Calu3 (cell line): ENCODE results near the gene RHBG. TPM values are rescaled to one million over a fixed set of nuclear protein-coding genes. Genes with fewer than 3 reads are reported as not detected.

ENCODE experiments used
- BruUV-seq: library from RNA; stranded (reverse); fragments of 400-500 nt; replicated peaks from 2 replicates; lab custom pipeline; 2021; lab: Mats Ljungman, UMichigan
- CTCF ChIA-PET: fragments of 300-600 bp; sonication (Branson Sonifier 250); formaldehyde crosslinking; loops from one replicate; lab custom pipeline; 2022; ENCODE audit warnings: antibody characterized with exemption; lab: Charles Lee
- DNase-seq: peaks from one replicate; pipeline ENCODE4 v3.0.0; 2022
- H3K27ac Mint-ChIP-seq: one replicate; pipeline ENCODE4 v1.8.0; 2022; ENCODE audit warnings: mixed read lengths; ENCODE audit not compliant: unreplicated experiment
- H3K27me3 Mint-ChIP-seq: one replicate; pipeline ENCODE4 v1.8.0; 2022; ENCODE audit warnings: mixed read lengths; ENCODE audit not compliant: unreplicated experiment
- H3K36me3 Mint-ChIP-seq: one replicate; pipeline ENCODE4 v1.8.0; 2022; ENCODE audit warnings: mild to moderate bottlenecking, moderate library complexity, mixed read lengths; ENCODE audit not compliant: insufficient read depth, unreplicated experiment
- H3K4me1 Mint-ChIP-seq: one replicate; pipeline ENCODE4 v1.8.0; 2022; ENCODE audit warnings: mild to moderate bottlenecking, low read depth, mixed read lengths; ENCODE audit not compliant: unreplicated experiment
- H3K4me3 Mint-ChIP-seq: one replicate; pipeline ENCODE4 v1.8.0; 2022; ENCODE audit warnings: mild to moderate bottlenecking, low read depth, moderate library complexity, mixed read lengths; ENCODE audit not compliant: unreplicated experiment
- H3K9me3 Mint-ChIP-seq: one replicate; pipeline ENCODE4 v1.8.0; 2022; ENCODE audit warnings: low read depth, mixed read lengths; ENCODE audit not compliant: unreplicated experiment
- intact Hi-C: fragments of 100-400 bp; cut with micrococcal nuclease; formaldehyde crosslinking; loops from one replicate; pipeline ENCODE4 v1.10.0; 2022; ENCODE audit not compliant: unreplicated experiment
- total RNA-seq: library from RNA; stranded (reverse); gene quantifications from 2 replicates; pipeline ENCODE4 v1.2.3, GENCODE V29; 2022
- TF ChIP-seq, protein P1 (sequence below): fragments of 200-600 bp; IDR thresholded peaks from one replicate; pipeline ENCODE4 v1.8.0; 2022; ENCODE audit warnings: antibody characterized with exemption; ENCODE audit not compliant: unreplicated experiment

Gene RHBG
- total RNA-seq, 1 experiment from 2014 or later = 0.26 TPM

DNA sequence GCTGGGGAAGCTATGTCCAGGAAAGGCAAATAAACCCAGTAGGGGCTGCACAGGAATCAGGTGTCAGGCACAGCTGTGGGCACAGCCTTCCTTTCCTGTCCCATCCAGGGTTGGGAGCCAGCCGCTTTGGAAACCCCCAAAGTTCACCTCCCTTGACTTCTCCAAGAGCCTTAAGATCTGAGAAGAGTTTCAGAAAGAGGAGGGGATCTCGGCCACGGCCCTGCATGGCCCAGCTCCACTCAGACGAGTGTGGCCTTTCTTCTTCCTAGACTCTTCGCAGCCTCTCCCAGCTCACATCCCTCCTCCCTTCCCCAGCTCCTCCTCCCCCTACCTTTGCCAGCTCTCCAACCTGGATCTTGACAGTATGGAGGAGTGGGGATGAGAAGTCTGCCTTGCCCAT lies 36.7 kb downstream of the RHBG start:
- H3K27ac Mint-ChIP-seq = no peak overlapping the region
- intact Hi-C loops = no loop called here
- peaks cover 75% of the 10 kb centered on the region for H3K27me3 Mint-ChIP-seq
- BruUV-seq = no TSS peak
- no peak for DNase-seq
- H3K9me3 Mint-ChIP-seq = no peaks in the 10 kb centered on the region
- H3K4me3 Mint-ChIP-seq = no peak overlapping the region
- H3K36me3 Mint-ChIP-seq = no peaks in the 10 kb centered on the region
- CTCF ChIA-PET = interaction anchor here (0.9 kb wide), 1 partner anchor 20 kb away, joined by 7 read pairs; no protein-coding TSS in a partner anchor
- H3K4me1 Mint-ChIP-seq = no peaks in the 10 kb centered on the region
- TF ChIP-seq, protein P1, sequence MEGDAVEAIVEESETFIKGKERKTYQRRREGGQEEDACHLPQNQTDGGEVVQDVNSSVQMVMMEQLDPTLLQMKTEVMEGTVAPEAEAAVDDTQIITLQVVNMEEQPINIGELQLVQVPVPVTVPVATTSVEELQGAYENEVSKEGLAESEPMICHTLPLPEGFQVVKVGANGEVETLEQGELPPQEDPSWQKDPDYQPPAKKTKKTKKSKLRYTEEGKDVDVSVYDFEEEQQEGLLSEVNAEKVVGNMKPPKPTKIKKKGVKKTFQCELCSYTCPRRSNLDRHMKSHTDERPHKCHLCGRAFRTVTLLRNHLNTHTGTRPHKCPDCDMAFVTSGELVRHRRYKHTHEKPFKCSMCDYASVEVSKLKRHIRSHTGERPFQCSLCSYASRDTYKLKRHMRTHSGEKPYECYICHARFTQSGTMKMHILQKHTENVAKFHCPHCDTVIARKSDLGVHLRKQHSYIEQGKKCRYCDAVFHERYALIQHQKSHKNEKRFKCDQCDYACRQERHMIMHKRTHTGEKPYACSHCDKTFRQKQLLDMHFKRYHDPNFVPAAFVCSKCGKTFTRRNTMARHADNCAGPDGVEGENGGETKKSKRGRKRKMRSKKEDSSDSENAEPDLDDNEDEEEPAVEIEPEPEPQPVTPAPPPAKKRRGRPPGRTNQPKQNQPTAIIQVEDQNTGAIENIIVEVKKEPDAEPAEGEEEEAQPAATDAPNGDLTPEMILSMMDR = no peak

DNA sequence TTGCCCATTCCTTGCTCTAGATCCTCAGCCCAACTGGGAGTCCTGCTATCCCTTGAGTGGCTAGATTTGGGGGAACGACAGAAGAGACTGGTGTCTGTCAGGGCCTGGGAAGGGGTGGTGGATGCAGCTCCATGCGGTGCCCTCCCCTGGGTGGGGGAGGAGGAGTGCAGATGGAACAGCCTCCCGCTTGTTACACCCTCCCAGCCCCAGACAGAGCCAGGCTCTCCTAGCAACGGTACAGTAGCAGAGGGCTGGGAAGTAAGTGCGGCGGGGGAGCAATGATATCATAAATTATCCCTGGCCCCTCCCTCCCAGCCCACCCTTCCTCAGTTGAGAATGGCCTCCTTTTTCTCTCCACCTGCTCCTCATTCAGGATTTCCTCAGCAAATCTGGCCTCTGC lies 37.2 kb downstream of the RHBG start:
- Mint-ChIP-seq H3K4me3 (no peak overlapping the region), H3K27ac (no peak overlapping the region), H3K27me3 (peaks cover 81% of the 10 kb centered on the region), H3K36me3 (no peaks in the 10 kb centered on the region), H3K9me3 (no peaks in the 10 kb centered on the region), H3K4me1 (no peaks in the 10 kb centered on the region)
- TF ChIP-seq, protein P1 = no peak
- intact Hi-C loops = no loop called here
- no peak for DNase-seq
- no TSS peak for BruUV-seq
- CTCF ChIA-PET = interaction anchor here (0.9 kb wide), 1 partner anchor 21 kb away, joined by 7 read pairs; no protein-coding TSS in a partner anchor

DNA sequence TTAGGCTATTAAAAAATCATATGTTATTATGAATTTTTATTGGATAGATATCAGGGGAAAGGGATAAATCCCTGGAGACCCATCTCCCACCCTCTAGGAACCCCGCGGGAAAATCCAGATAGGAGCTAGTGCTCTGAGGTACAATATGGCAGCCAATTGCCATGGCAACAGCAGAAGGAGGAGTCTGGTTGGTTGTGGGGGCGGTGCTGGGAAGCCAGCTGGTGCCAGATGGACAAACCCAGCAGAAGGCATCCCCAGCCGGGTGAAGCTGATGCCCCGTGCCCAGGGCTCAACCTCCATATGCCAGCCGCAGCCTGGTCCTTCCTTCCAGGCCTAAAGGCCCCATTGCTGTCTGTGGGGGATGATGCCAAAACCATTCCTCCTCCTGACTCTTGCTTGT lies 38.3 kb downstream of the RHBG start:
- BruUV-seq = no TSS peak
- Mint-ChIP-seq H3K36me3 (no peaks in the 10 kb centered on the region), H3K4me1 (no peaks in the 10 kb centered on the region), H3K4me3 (no peak overlapping the region), H3K27me3 (peaks cover 88% of the 10 kb centered on the region), H3K27ac (no peak overlapping the region), H3K9me3 (no peaks in the 10 kb centered on the region)
- CTCF ChIA-PET = interaction anchor here (0.7 kb wide), 1 partner anchor 21 kb away, joined by 3 read pairs; no protein-coding TSS in a partner anchor
- TF ChIP-seq, protein P1 = no peak
- intact Hi-C loops = no loop called here
- no peak for DNase-seq

DNA sequence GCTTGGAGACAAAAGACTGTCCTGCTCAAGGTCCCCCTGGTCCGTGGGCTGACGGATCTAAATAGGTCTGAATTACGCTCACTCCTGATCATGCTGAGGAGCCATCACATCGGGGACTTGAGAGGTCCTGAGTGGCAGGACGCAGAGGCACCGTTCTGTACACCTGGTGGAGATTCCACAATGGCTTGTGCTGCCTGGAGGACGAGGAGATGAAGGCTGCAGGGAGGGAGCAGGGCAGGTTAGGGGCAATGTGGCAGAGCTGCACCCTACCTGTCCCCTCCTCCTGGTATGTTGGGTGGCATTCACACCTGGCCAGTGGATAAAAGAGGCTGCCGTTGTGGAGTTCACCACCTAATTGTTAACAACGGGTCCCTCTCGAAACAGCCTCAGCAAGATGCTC lies 38.7 kb downstream of the RHBG start:
- intact Hi-C loops = no loop called here
- no peaks in the 10 kb centered on the region for H3K9me3 Mint-ChIP-seq
- no peak overlapping the region for H3K27ac Mint-ChIP-seq
- no peaks in the 10 kb centered on the region for H3K4me1 Mint-ChIP-seq
- no peak for DNase-seq
- peaks cover 88% of the 10 kb centered on the region for H3K27me3 Mint-ChIP-seq
- CTCF ChIA-PET = no interaction called here
- no TSS peak for BruUV-seq
- H3K36me3 Mint-ChIP-seq = no peaks in the 10 kb centered on the region
- no peak overlapping the region for H3K4me3 Mint-ChIP-seq
- TF ChIP-seq, protein P1 = no peak
